ENCODE results near the gene UGP2.
"Not testable (repeated sequence)": the region's sequence is repeated elsewhere in the genome, so short reads cannot be mapped to it uniquely, and the experiment has no call there.

Gene UGP2

DNA sequence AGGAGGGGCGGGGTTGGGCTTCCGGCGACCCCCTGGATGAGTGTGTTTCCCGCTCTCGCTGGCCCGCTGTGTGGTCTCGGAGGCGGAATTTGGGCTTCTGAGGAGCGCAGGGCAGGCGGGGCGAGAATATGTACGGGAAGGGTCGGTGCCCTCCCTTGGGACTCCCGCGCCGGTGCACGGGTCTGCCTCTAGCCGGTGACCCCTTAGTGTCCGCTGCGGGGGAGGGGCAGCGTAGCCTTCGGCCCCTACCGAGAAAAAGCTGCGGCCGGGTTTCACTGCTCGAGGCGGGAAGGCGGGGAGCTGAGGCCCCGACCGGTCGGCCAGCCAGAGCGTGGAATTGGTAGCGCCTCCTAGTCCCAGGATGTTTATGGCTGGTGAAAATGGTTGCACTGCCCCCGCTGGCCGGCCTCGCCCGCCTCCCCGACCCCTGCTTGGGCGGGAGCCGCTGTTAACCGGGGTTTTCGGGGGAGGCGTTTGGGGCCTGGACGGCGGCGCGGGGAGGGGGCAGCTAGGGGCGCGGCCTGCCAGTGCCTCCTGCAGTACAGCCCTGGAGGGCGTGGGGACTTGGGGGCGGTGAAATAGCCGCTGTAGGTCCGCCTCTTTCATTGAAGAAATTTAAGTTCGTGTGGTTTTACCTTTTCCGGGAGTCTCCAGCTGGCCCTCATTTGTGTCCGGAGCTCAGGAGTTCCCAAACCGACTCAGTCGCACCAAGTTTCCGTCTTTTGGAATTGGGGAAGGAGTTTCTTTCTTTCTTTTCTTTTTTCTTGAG, at the start of gene UGP2:
UGP2 (plus strand) TSS at position 643 of the 769 bp plus-strand sequence. CDS start 290 bp downstream, outside the sequence.
- peak; percentile 79 for DNase-seq

DNA sequence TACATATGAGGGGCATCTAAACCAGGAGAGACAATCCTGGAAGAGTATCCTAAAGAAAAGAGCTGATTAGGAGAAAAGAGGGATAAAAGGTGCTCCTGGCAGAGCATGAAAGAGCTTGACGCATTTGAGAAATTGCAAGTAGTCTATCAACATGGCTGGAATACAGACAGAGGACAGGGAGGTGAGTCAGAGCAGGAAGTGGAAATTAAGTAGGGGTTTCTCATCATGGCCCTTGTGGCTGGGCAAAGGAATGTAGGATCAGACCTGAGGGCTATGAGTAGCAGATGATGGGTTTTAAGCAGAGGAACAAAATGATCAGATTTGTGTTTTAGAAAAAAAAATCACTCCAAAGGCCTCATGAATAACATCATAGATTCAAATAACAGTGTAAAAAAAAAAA, 49.2 kb upstream of the UGP2 start:
- no peak for DNase-seq

DNA sequence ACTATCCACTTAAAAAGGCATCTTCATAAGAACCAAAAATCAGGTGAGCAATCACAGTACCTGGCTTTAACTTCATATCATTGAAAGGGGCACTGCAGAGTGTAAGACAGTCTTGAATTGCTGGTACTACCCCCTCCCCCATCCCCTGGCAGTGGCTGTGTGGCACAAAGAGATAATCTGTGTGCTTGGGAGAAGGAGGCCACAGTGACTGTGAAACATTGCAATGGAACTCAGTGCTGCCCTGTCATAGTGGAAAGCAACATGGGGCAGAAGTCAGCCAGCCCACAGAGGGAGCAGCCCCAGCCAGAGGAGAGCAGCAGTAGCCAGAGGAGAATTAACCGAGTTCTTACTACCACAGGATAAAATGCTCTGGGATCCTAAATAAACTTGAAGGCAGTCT, 45.3 kb upstream of the UGP2 start:
- no peak for DNase-seq

DNA sequence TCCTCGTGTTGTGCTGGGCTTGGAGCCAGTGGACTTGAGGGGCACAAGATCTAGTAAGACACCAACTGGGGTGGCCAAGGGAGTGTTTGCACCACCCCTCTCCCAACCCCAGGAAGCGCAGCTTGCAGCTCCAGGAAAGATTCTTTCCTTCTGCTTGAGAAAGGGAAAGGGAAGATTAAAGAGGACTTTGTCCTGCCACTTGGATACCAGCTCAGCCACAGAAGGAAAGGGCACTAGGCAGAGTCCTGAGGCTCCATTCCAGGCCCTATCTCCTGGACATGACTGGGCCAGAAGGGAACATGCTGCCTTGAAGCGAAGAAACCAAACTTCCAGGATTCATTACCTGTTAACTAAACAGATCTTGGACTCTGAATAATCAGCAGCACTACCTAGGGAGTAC, 44.9 kb upstream of the UGP2 start:
- DNase-seq: no peak

DNA sequence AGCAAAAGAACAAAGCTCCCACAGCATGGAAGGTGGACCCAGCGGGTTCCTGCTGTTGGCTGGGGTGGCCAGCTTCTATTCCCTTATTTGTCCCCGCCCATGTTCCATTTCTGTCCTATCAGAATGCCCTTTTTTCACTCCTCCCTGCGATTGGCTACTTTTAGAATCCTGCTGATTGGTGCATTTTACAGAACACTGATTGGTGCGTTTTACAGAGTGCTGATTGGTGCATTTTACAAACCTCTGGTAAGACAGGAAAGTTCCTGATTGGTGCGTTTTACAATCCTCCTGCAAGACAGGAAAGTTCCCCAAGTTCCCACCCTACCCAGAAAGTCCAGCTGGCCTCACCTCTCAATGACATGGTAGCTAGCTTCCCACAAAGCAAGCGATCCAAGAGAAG, 40.2 kb upstream of the UGP2 start:
- DNase-seq: no peak

DNA sequence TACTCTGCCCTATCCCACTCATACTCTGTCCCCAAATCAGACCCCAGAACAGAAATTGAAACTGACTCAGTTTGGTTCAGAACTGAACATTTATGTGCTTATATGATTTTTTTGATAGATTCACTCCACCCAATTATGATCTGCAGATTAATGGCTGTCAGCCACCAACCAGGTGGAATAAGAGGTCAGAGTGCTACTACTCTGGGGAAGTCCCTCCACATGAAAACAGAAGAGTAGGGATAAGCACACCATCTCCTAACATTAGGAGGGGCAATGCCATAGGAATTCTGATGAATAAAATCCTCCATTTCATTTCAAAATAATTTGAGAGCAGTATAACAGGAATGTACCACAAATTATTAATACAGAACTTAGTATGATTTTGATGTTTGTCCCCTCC, 36.3 kb upstream of the UGP2 start:
- no peak for DNase-seq

DNA sequence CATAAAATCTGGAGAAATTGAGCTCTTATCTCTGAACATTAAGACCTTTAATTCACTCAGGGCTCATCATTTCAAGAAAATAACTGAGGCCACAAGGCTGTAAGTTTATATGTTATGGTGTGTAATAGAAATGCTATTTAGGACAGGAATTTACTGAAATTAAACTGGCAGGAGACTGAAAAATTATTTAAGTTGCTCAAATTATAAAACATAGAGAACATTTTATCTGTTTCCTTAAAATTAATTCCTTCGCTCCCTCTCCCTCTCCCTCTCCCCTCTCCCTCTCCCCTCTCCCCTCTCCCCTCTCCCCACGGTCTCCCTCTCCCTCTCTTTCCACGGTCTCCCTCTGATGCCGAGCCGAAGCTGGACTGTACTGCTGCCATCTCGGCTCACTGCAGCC, 33.7 kb upstream of the UGP2 start:
- DNase-seq: not testable (repeated sequence)

DNA sequence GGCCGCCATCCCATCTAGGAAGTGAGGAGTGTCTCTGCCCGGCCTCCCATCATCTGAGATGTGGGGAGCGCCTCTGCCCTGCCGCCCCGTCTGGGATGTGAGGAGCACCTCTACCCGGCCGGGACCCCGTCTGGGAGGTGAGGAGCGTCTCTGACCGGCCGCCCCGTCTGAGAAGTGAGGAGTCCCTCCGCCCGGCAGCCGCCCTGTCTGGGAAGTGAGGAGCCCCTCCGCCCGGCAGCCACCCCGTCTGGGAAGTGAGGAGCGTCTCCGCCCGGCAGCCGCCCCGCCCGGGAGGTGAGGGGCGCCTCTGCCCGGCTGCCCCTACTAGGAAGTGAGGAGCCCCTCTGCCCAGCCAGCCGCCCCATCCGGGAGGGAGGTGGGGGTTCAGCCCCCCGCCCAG, 32.8 kb upstream of the UGP2 start:
- not testable (repeated sequence) for DNase-seq

DNA sequence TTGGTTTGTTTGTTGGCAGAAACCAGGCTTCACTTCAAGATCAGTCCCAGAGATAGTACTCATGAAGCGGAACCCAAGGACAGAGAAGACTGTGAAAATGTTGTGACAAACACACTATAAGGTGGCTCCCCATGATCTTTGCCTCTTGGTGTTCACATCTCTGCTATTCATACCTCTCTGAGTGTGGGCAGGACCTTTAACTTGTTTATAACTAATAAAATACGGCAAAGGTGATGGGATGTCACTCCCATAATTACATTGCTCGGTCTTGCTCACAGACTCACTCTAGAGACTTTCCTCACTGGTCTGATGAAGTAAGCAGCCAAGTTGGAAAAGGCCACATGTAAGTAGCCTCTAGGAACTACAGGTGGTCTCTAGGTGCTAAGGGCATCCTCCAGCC, 30.6 kb upstream of the UGP2 start:
- no peak for DNase-seq

DNA sequence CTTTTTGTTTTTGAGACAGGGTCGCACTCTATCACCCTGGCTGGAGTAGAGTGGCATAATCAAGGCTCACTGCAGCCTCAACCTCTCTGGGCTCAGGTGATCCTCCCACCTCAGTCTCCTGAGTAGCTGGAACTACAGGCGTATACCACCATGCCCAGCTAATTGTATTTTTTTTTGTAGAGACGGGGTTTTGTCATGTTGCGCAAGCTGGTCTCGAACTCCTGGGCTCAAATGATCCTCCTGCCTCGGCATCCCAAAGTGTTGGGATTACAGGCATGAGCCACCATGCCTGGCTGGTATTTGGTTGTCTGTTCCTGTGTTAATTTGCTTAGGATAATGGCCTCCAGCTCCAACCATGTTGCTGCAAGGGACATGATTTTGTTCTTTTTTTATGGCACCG, 29.8 kb upstream of the UGP2 start:
- not testable (repeated sequence) for DNase-seq

DNA sequence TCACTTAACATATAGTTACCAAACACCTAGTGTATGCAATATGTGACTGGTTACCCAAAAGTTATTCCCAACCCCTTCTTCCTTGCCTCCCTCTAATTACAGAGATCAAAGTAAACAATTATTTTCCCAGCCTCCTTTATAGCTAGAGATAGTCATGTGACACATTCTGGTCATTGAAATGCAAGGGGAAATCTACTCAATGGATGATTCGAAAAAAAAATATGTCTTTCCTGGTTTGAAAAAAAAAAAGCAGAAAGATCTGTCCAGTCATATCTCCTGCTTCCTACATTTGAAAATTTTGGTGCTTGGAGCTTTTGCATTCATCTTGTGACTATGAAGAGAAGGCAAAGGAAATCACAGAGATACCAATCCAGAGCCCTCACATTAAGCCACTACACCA, 27.6 kb upstream of the UGP2 start:
- no peak for DNase-seq

DNA sequence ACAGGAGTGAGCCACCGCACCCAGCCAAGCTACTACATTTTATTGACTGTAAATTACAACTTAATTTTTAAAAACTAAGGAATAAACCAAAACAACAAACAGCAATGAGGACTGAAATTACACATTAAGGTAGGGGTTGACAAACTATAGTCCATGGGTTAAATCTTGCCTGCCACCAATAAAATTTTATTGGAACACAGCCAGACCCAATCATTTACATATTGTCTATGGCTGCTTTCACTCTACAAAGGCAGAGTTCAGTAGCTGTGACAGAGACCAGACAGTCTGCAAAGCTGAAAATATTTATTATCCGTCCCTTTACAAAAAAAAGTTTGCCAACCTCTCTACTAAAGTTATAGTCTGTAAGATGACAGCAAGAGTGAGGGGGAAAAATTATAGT, 24.3 kb upstream of the UGP2 start:
- no peak for DNase-seq

DNA sequence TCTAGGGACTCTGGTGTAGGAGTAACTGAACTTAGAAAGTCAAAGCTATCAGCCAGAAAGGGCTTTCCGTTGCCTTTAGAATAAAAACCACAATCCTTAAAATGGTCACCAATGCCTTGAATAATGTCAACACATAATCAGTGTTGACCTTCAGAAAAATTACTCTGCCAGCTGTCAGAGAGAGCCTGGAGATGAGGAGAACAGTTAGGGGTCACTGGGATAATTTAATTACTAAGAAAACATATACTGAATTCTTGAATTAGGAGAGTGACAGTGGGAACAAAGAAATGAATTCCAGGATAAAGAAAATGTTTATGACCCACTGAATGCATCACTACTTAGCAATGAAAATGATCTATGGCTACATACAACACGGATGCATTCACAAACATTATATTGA, 23.4 kb upstream of the UGP2 start:
- DNase-seq: no peak

DNA sequence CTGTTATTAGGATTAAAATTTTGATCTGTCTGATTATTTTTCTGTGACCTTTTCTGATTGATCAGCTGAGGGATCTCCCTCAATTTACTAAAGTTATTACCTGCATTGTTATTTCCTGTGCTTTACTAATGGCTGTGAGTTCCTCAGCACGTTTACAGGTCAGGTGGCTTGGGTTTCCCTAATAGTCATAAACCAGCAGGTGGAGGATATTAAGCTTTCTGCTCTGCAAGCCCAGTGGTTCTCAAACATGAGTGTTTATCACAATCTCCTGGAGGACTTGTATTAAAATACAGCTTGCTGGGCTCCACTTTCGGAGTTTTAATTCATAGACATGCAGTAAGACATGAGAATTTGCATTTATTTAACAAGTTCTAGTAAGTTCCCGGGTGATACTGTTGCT, 22.4 kb upstream of the UGP2 start:
- no peak for DNase-seq

DNA sequence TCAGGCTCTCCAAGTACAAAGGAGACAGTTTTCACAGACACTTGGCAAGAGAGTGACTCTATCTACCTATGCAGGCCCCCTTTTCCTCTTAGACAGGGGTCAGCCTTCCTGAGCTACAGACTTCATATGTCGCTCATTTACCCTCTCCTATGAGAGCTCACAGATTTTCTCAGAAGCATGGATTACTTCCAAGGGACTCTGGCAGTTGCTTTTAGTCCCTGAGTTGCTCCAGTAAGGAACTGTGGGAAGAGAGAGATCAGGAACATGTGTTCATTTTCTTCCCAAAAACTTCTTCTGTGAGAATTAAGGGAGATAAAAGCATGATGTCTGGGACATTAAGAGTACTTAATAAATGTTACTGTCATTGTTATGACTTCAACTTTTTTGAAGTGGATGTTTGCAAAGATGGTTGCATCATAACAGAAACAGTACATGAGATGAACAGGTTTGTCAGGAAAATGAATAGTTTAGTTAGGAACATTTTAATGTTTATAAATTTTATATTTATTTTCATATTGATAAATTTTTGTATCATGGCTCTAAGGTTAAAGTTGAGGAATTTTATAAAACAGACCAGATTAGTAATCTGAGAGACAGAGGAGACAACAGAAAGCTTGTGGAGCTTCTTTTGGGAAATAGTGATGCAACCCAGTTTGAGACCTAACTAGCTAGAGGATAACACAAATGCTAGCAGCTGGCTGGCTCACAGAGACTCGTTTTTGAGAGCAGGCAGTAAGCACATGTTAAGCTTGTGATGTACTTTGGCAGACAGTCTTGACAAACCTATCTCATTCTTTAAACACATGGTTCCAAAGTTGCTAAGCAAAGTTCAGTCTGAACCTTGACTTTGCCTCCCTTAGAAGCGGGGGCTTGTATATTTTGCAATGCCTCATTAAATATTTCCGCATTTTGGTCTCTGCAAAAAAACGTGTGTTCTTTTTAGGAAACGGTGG, 21.7 kb upstream of the UGP2 start:
- no peak for DNase-seq

DNA sequence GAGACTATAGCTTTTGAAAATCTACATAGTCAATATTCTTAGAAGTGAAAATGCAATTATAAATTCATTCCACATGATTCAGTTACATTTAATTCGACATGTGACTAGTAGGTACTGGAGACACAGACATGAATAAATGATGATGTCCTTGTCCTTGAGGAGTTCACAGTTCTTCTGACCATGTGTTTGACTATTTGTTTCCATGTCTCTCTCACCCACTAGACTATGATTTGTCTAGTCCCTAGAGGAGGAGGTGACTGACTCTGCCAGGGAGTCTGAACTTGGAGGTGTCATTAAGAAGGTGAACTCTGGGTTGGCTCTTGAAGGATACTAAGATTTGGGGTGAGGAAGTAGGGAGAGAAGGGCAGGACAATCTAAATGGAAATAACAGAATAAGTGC, 20.7 kb upstream of the UGP2 start:
- DNase-seq: no peak

DNA sequence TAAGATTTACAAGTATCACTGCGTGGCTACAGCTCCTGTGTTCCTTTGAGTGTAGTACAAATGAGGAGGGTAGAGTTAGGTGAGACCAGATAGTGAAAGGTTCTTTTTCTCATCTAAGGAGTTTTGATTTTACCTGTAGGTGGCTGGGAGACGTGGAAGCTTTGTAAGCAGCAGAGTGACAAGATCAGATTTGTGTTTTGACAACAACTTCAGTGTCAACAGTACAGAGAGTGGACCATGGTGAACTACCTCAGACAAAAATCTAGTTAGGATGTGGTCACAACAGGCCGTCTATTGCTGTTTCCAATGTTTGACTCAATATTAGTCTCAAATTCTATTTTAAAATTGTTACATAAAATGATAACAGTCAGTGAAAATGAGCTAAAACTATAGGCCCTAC, 20.3 kb upstream of the UGP2 start:
- no peak for DNase-seq

DNA sequence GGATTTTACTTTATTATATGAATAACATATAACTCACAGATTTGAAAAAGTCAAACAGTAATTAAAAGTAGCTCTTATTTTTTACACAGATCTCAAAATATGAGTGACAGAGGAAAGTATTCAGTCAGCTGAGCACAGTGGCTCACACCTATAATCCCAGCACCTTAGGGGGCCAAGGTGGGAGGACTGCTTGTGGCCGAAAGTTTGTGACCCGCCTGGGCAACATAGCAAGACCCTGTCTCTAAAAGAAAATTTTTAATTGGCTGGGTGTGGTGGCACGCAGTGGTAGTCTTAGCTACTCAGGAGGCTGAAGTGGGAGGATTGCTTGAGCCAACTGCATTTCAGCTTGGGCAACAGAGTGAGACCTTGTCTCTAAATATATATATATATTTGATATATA, 19.2 kb upstream of the UGP2 start:
- no peak for DNase-seq

DNA sequence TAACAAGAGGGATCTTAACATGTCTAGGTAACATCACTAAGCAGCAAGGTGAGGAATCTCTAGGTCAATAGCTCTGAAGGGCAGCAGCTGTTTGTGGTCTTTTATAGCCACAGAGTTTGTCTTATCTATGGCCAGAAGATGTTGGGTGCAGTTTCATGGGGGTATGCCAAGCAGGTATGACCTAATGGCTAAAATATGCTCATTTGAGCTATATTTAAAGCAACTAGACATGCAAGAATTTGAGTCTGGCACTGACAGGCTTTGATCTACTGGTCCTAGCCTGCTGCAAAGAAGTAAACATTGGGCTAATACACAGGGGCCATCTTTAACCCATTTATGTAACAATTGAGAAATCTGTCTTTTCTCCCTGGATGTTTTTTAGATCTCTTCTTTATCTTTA, 13.9 kb upstream of the UGP2 start:
- no peak for DNase-seq

DNA sequence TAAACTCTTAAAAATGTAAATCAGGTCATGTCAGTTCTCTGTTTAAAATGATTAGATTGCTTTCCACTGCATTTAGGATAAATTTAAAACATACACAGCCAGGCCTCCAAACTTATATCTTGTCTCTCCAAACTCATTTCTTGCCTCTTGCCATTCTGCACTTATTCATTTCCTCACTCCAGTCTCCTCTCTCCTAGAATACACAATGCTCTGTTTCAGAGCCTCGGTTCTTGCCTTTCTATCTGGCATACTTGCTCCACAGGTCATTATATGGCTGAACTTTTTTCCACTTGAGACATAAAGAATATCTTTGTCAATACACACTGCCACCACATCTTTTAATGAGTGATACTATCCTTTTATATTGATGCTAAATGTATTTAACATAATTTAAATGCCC, 10.5 kb upstream of the UGP2 start:
- no peak for DNase-seq

DNA sequence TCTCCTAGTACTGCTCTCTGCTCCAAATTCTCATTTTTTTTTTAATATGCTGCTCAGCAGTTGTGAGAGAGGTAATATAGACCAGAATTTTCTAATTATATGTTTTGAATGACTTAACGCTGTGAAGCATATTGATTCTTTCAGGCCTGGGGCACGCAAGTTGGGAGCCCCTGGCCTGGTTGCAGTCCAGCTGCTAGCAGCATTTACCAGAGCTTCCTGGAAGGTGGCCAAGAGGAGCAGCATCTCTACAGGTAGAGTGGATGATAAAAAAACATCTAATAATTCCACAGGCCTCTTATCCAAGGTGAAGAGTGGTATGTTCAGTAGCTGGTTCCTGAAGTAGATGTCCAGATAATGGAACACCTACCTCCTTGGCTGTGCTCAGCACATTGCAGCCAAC, 7.3 kb upstream of the UGP2 start:
- DNase-seq: no peak

DNA sequence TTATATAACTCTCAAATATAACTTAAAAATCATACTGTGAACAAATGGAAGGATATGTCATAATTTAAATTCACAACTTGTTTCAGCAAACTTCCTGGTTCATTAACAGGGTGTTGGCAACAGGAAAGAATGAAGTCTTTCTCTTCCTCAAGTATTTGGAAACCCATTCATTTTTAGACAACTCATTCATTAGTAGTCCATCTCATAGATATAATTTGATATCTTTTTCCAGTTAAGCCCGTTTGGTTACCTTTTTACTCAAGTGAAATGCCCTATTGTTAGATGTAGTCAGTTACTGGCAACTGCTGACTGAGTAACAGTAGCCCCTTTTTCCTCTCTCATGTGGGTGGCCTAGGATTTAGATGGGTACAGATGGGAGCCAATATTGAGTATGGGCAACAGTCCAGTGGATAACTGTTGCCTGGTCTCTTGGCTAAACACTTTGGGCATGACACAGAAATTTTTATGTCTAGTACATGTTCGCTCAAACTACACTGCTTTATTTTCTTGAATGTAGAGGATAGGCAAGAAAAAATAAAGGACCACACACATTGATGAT, 4.6 kb upstream of the UGP2 start:
- DNase-seq: no peak

DNA sequence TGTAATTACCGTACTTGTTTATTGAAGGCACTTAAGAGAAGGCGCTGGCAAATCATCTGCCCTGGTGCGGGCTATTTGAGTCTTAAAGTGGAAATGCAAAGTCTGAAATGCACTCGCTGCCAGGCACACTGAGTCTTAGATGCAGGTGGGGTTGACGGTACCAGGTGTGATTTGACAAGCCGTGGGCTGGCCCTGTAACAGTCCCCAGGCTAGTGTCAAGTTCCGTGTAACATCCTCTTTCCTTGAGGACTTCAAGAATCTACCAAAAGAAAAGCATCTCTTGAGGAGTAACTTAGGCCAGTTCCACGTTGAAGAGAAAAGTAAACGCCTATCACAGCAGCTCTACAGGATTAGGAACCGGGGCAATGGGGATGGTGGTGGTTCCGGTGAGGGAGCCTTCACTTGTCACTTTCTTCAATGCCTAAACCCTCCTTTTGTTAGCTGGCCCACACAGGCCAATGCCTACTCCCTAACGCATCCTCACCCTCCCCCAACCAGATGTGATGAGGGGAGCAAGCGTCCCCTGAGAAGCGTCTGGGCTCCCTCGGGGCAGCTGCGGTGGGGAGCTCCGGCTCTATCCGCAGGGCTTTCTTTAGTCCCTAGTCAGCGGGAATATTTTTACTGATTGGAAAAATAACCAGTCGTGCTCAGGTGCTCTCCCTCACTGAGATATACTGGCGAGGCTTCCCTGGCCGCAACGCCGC, 1.5 kb upstream of the UGP2 start:
- no peak for DNase-seq
